ENCODE measurements around the gene RGS9.
"Not testable (repeated sequence)": the region's sequence is repeated elsewhere in the genome, so short reads cannot be mapped to it uniquely, and the experiment has no call there.

Gene RGS9

DNA sequence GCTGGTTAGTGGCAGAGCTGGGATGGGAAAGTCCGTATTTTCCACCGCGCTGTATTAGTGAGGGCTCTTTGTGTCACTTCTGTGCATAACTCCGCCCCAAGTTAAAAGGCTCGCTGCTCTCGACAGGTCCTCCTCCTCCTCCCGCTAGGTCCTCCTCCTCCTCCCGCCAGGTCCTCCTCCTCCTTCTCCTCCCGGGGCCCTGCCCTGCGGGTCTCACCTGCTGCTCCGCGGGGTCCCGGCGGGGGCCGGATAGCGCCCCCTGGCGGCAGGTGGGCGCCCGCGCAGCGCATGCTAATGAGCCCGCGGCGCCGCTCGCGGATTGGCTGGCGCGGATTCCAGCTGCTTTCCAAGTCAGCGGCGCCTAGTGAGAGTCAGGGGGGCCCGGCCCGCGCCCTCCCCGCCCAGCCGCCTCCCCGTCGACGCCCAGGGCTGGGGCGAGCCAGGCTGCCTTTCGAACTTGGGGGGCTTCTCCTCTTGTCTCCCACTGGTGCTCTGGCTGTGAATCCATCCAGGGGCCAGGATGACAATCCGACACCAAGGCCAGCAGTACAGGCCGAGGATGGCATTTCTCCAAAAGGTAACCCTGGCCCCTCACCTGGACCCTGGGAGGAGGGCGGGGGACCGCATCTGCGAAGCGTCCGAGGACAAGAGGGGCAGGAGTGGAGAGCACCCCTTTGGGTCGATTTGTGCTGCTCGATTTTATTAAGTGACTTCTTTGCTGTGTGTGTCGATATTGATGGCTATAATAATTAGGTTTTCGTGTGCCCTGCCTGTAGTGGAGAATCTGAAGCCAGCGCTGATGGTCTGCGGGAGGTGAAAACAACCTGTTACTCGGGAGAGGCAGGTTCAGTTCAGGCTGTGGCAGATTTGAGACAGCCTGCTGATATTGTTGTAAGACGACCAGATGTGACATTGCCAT, at the start of gene RGS9:
Gene RGS9 (plus strand): TSS at position 350 of the 919 bp plus-strand sequence. CDS start 171 bp downstream, at position 521.
- peak; percentile 96 for DNase-seq

DNA sequence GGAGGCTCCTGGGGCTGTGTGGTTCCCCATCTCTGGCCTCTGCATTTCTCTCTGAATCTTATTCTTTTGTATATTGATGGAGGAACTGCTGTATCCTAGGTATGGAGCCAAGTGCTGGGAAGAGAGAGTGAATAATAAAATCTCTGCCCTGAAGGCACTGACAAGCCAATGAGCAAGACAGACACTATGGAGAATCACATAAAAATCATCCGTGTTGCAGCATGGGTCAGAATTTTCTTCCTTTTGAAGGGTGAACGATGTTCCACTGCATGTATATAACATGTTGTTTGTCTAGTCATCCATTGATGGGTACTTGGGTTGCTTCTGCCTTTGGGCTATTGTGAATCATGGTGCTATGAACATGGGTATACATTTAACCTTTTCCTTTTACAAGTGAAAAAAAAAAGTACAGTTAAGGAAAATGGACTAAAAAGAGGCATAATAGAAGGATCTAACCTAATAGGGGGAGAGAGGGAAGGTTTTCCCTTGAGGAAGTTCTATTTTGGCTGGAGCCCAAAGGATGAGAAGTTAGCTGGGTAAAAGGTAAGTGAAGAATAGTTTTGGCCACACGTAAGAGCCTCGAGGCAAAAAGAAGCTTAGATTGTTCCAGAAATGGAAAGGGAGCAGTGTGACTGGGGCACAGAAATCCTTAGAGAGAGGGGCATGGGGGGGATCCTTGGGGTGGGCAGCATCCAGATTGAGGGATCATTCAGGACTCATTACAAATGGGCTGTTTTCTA, 48.4 kb upstream of the RGS9 start:
- DNase-seq, result no peak

- no peak for DNase-seq
Measured at GRCh38 chr17:65092262-65092661, 44.9 kb upstream of the RGS9 start.

DNA sequence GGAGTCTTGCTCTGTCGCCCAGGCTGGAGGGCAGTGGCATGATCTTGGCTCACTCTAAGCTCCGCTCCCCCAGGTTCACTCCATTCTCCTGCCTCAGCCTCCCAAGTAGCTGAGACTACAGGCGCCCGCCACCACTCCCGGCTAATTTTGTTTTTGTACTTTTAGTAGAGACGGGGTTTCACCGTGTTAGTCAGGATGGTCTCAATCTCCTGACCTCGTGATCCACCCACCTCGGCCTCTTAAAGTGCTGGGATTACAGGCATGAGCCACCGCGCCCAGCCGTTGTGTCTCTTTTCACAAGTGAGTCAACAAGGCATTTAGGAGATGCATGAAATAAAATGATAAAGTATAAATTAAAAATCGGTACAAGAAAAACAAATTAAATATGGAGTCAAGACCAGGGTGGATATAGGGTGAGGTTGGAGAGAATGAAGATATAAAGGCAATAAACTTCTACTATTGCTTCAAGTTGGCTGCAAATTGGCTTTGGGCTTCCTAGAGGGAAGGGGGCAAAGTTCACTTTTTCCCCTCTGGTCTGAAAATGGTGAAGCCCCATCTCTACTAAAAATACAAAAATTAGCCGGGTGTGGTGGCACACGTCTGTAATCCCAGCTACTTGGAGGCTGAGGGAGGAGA, 44.3 kb upstream of the RGS9 start:
- not testable (repeated sequence) for DNase-seq

DNA sequence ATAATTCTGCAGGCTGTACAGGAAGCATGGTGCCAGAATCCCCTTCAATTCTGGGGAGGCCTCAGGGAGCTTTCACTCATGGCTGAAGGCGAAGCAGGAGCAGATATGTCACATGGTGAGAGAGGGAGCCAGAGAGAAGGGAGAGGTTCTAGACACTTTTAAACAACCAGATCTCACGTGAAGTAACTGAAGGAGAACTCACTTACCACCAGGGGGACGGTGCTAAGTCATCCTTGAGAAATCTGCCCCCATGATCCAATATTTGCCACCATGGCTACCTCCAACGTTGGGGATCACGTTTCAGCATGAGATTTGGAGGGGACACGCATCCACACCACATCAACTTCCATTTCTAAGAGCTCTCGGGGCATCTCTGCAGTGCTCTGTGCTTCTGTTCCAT, 43.2 kb upstream of the RGS9 start:
- no peak for DNase-seq

DNA sequence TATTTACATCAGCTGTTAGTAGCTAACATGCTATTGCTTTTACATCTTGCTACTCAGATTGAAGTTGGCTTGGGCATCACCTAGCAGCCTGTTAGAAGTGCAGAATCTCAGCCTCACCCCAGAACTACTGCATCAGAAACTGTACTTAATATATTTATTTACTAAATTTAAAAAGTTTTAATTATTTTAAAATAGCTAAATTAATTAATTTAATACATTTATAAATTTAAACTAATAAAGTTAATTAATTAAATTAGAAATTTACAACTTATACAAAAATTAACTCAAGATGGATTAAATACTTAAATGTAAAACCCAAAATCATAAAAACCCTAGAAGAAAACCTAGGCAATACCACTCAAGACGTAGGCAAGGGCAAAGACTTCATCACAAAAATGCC, 41.7 kb upstream of the RGS9 start:
- no peak for DNase-seq

DNA sequence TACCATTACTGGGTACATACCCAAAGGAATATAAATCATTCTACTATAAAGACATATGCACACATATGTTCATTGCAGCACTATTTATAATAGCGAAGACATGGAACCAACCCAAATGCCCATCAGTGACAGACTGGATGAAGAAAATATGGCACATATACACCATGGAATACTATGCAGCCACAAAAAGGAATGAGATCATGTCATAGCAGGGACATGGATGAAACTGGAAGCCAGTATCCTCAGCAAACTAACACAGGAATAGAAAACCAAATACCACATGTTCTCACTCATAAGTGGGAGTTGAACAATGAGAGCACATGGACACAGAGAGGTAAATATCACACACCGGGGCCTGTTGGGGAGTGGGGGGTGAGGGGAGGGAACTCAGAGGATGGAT, 40.8 kb upstream of the RGS9 start:
- not testable (repeated sequence) for DNase-seq

GRCh38 chr17:65097110-65097509, 40.1 kb upstream of the RGS9 start:
- no peak for DNase-seq

GRCh38 chr17:65099475-65099874, 37.7 kb upstream of the RGS9 start:
- no peak for DNase-seq

DNA sequence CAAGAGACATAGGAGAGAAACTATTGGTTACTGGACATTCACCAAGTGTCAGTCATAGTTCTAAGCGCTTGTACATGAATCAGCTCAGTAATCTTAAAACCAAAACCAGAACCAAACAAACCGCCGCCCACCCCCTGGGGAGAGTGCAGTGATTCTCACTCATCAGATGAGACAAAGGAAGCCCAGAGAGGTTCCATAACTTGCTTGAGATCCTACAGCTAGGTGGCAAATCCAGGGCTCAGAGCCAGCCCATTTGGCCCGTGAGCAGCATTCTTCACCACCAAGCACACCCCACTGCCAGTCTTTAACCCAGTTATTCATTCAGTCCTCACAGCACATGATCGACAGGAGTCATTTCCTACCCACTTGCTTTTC, 37.2 kb upstream of the RGS9 start:
- no peak for DNase-seq

GRCh38 chr17:65100316-65101140, 36.6 kb upstream of the RGS9 start:
- peak; percentile 95 for DNase-seq

GRCh38 chr17:65101371-65101770, 35.8 kb upstream of the RGS9 start:
- DNase-seq, result no peak

- no peak for DNase-seq
Measured at GRCh38 chr17:65102235-65102634, 34.9 kb upstream of the RGS9 start.

DNA sequence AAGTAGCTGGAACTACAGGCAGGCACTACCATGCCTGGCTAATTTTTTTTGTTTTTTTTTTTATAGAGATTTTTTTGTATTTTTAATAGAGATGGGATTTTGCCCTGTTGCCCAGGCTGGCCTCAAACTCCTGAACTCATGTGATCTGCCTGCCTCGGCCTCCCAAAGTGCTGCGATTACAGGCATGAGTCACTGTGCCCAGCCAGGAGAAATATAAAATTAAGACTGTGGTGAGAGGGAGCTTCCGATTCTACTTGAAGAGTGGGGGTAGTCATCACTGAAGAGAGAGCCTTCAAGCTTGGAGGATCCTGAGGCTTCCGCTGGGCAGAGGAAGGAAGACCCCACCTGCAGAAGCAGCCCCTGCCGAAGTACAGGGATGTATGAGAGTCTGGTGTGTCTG, 34.4 kb upstream of the RGS9 start:
- DNase-seq, result no peak

DNA sequence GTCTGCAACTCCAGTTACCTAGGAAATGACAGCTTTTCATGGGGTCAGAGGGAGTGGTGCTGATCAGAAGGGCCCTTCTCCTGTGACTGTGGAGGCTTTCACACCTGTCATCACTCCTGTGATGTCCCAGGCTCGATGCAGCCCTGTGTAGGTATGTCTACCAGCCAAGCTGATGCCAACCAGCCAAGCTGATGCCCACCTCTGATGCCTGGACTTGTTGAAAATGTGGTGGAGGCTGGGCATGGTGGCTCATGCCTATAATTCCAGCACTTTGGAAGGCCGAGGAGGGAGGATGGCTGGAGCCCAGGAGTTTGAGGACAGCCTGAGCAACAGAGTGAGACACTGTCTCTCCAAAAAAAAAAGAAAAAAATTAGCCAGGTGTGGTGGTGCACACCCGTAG, 33.7 kb upstream of the RGS9 start:
- DNase-seq, result no peak

- DNase-seq, result no peak
Measured at GRCh38 chr17:65103896-65104295, 33.3 kb upstream of the RGS9 start.

GRCh38 chr17:65104541-65104940, 32.6 kb upstream of the RGS9 start:
- no peak for DNase-seq

- no peak for DNase-seq
Measured at GRCh38 chr17:65104973-65105372, 32.2 kb upstream of the RGS9 start.

- DNase-seq, result no peak
Measured at GRCh38 chr17:65108152-65108551, 29.0 kb upstream of the RGS9 start.

DNA sequence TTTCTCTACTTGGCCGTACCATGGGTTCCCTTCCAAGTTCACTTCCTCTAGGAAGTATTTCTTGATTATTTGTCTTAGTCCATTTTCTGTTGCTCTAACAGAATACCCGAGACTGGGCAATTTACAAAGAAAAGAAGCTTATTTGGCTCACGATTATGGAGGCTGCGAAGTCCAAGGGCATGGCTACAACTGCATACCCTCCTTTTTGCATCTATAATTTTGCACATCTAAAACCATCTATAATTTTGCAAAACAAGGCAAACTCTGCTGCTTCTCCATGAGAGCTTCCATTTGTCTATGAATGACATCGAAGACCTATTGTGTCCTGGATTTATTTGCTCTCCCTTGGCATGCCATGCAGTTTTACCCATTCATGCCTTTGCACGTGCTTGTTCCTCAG, 27.6 kb upstream of the RGS9 start:
- no peak for DNase-seq

DNA sequence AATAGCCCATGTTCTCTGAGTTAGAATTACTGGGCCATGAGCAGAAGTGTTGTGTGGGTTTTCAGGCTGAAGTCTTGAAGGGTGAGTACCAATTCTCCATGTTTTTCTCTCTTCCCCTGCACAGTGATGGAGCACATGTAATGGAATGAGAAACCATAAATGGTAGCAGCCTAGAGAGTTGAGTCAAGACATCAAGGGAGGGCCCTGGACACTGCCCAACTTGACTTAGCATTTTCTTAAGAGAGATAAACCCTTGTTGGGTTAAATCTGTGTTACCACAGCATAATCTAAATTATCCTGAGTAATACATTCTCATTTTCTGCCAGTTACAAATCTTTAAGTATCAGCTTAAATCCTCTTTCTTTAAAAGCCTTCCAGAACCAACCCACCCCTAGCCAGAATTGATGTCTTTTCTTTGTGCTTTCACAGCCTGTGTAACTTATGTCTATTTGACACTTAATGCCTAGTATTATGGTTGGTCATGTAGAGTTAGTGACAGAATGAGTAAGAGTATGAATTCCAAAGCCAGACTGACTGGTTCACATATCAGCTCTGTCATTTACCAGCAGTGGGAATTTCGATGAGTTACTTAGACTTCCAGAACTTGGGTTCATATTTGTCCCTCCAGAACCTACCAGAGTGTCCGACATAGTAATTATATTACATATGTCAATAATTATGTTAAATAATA, 27.0 kb upstream of the RGS9 start:
- DNase-seq, result no peak

- DNase-seq, result no peak
Measured at GRCh38 chr17:65115839-65116238, 21.3 kb upstream of the RGS9 start.
